GM11168 (cell line): ENCODE measurements around the gene AP2A1.
"Not testable (repeated sequence)": the region's sequence is repeated elsewhere in the genome, so short reads cannot be mapped to it uniquely, and the experiment has no call there.

ENCODE experiments used
- in situ Hi-C: fragments of 300-500 bp; cut with MboI; formaldehyde crosslinking; loops from one replicate; pipeline ENCODE4 v1.12.0; 2022; ENCODE audit warnings: low sequenced_read_pairs; ENCODE audit not compliant: unreplicated experiment

The AP2A1 gene

GRCh38 chr19:49766930-49767299 lies at the start of gene AP2A1:
TSS of gene AP2A1 (plus strand) at chr19:49767001. CDS start at chr19:49767134, 133 bp downstream.
- in situ Hi-C loops = no loop called here

- in situ Hi-C loops = no loop called here
These were observed 48.3 kb upstream of the AP2A1 start for GRCh38 chr19:49718511-49718910.

DNA sequence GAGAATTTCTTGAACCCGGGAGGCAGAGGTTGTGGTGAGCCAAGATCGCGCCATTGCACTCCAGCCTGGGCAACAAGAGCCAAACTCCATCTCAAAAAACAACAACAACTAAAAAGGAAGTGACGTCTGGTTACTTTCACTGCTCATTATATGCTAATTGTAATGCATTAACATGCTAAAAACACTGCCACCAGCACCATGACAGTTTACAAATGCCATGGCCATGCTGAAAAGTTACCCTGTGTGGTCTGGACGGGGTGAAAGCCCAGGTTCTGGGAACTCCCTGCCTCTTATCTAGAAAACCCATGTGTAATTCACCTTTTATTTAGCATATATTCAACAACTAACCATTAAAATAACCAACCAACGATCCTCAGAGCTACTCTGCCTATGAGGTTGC lies 47.8 kb upstream of the AP2A1 start:
- in situ Hi-C loops = no loop called here

- in situ Hi-C loops = not testable (repeated sequence)
These were observed 47.4 kb upstream of the AP2A1 start for GRCh38 chr19:49719420-49719819.

DNA sequence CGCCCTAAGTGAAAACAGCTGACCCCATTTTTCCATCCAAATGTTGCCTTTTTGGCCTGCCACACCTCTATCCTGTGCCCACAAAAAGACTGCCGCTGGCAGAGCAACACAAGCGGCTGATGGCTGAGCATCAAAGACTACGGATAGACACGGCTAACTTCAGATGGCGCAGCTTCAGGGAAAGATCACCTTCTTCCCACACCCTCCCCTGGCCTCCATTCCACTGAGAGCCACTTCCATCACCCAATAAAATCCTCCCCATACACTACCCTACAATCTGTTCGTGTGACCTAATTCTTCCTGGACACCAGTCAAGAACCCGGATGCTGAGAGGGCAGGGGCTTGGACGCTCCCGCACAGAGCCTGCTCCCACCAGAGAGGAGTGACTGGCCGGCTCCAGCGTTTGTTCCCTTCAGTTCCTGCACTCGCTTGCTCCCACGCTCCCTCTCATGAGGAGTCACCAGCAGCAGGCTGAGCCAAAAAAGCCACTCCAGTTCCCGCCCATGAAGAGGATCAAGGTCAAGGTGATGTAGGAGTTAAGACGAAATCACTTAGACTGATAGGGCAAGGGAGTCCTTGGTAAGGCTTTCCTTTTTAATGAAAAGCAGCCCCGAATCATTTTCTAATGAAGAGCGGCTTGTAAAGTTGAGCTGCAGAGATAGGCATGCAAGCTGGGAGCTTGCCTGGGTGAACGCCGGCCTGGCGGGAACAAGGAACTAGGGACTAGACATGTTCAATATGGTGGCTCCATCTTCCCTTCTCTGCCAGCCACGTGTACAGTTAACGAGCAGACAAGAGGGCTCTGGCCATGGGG lies 39.4 kb upstream of the AP2A1 start:
- in situ Hi-C loops = no loop called here

- in situ Hi-C loops = no loop called here
These were observed 36.6 kb upstream of the AP2A1 start for GRCh38 chr19:49730166-49730565.

DNA sequence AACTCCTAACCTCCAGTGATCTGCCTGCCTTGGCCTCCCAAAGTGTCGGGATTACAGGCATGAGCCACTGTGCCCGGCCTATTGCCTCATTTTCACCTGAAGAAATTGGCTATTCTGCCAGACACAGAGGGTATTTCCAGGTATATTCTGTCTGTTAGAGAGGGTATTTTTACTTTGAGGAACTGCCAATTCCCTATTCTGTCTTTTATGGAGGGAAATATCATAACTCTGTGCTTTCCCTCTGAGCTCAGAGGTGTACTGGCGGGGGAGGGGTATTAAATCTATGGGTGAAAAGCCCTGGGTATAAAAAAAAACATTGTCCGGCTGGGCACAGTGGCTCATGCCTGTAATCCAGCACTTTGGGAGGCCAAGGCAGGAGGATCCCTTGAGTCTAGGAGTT lies 28.5 kb upstream of the AP2A1 start:
- in situ Hi-C loops = no loop called here

DNA sequence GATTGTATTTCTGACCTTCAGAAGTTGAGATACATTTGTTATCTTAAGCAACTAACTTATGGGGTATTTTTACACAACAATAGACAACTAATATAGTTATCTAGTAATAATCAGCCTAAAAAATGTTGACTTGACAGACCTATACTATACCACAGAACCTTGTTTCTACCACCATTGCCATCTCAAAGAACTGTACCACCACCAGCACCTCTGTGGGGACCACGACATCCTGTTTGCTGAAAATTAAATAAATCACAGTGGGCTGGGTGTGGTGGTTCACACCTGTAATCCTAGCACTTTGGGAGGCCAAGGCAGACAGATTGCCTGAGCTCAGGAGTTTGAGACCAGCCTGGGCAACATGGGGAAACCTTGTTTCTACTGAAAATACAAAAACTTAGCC lies 27.7 kb upstream of the AP2A1 start:
- in situ Hi-C loops = no loop called here

GRCh38 chr19:49739933-49740332 lies 26.9 kb upstream of the AP2A1 start:
- in situ Hi-C loops = no loop called here

DNA sequence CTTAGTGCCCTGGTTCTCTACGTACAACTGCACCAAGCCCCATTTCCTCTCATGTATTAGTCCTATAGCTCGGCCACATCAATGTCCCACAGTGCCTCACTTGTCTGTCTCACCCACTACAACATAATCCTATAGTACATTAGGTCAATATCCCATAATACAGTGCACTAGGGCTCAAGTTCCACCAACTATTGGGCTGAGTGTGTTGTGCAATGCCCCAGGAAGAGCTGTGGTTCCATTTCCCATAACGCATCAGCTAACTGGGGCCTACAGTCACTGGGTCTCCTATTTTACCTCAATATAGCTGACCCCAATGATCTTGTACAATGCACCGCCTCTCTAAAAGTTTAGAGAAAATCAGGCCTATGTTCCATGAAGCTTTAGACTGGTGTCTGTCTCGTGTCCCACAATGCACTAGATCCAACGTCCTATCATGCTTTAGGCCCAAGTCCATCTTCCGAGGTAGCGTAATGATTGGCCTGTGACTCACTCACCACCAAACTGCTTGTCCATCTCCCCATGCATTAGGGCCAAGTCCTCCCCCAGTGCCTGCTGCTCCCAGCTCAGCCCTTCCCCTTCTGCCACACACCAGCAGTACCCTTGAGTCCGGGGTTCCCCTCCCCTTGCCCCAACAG lies 25.5 kb upstream of the AP2A1 start:
- in situ Hi-C loops = no loop called here

- in situ Hi-C loops = no loop called here
These were observed 21.8 kb upstream of the AP2A1 start for GRCh38 chr19:49744946-49745381.

DNA sequence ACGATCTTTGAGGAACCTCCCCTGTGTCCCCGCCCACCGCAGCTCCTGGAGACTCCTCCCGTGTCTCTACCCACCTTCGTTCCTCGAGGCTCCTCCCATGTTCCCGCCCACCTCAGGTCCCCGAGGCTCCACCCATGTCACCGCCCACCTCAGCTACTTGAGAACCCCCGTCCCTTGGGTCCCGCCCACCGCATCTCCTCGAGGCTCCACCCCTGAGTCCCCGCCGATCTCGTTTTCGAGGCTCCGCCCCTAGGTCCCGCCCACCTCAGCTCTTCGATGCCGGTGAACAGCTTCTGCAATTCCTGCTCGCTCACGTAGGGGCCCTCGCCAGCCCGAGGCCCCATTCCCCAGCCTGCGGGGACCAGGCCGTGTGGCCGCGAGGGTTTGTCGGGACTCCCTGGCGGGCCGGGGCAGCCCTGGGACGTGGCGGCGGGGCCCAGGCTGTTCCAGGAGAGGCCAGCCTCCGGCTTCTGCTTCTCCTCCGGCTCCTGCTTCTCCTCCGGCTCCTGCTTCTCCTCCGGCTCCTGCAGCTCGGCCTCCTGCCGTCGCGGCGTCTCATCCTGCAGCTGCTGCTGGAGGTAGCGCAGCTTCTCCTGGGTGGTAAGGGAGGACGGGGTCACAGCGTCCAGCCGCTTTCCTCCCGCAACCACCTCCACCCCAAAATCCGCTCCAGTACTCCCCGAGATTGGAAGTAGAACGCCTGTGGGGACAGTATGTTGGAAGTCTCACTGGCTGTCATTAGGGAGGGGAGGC lies 20.4 kb upstream of the AP2A1 start:
- in situ Hi-C loops = no loop called here

DNA sequence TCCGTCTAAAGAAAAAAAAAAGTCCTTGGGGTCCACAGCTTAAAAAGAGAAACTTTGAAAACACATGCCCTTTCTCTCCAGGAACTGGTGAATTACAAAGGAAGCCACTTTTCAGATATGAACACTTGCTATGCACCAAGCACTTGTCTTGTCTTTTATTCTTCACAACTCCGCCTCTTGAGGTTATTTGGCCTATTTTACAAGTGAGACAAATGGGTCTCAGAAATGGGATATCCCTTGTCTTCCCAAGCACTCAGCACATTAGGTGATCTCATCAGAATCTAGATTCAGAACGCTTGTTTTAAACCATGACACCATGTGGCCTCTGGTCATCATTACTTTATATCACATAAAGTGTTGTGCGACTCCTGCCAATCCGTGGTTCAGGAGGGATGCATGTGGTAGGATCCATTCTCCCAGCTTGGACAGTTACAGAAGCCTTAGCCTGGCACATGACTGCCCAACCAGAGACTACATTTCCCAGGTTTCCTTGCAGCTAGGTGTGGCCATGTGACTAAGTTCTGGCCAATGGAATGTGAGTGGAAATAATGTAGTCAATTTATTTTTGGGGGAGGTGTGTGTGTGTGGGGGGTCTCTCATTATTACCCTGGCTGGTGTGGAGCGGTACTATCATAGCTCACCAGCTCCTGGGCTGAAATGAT lies 17.6 kb upstream of the AP2A1 start:
- in situ Hi-C loops = no loop called here

DNA sequence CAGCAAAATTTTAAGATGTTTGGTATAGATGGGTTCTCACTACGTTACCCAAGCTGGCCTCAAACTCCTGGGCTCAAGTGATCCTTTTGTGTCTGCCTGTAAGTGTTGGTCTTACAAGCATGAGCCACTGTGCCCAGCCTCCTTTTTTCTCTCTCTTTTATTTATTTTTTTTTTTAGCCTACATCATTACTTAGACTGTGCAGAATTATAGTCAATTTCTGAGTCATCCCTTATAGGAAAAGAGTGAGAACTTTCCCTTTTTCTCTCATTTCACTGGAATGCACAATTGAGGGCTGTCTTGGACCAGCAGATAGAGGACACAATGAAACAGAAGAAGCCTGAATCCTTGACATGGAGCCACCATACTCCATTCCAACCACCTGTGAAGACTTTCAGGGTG lies 17.0 kb upstream of the AP2A1 start:
- in situ Hi-C loops = no loop called here

GRCh38 chr19:49752701-49753100 lies 14.1 kb upstream of the AP2A1 start:
- in situ Hi-C loops = no loop called here

DNA sequence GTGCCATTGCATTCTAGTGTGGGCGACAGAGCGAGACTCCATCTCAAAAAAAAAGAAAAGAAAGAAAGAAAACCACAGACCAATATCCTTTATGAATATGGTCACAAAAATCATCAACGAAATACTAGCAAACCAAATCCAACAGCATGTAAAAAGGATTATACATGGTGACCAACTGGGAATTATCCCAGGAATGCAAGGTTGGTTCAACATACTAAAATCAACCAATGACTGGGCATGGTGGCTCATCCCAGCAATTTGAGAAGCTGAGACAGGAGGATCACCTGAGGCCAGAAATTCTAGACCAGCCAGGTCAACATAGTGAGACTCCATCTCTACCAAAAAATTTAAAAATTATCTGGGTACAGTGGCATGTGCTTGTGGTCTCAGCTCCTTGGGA lies 10.8 kb upstream of the AP2A1 start:
- in situ Hi-C loops = no loop called here

DNA sequence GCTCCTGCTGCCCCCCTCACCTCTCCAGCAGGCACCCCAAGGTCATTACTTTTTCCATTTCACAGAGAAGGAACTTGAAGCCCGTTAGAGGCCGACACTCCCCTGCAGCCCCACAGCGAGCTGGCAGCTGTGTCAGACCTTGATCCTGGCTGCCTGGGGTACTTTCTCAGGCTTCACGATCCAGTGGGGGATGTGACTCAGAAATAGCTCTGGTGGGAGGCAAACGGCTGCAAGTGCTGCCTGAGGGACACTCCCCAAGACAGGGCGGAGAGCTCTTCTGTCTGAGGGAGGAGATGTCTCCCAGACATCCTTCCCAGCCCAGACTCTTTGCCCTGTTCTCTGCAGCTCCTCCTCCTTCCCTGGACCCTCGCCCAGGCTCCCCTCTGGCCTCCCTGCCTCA lies 8.5 kb upstream of the AP2A1 start:
- in situ Hi-C loops = no loop called here

DNA sequence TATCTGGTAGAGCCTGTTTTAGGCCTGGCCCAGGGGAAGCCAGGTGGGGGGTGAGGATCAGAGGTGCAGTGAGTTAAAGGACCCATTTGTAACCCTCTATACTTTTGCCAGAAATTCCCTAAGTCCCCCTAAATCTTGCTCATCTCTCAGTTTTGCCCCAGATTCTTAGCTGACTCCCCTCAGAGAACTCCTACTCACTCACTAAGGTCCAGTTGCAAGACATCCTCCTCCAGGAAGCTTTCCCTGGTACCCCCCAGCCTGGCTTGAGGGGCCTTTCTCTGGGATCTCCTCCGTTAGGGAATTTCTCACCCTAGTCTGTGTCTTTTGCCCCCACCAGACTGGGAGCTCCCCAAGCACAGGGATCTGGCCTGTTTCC lies 5.6 kb upstream of the AP2A1 start:
- in situ Hi-C loops = no loop called here

GRCh38 chr19:49761625-49762311 lies 5.0 kb upstream of the AP2A1 start:
- in situ Hi-C loops = no loop called here

- in situ Hi-C loops = no loop called here
These were observed 3.6 kb upstream of the AP2A1 start, which contains the start of gene TSKS for GRCh38 chr19:49763230-49763629. TSS of gene TSKS (minus strand) at chr19:49763306. CDS start at chr19:49763247, 59 bp downstream.
